ENCODE data around the gene KLHL26. TPM values are rescaled to one million over a fixed set of nuclear protein-coding genes. Genes with fewer than 3 reads are reported as not detected.

Gene KLHL26
- total and polyA plus RNA-seq, 12 donors: 3.4 to 8.2 (median 6.3) TPM

GRCh38 chr19:18606281-18607225 is 30.3 kb upstream of the KLHL26 start, which contains the start of gene CRLF1:
CRLF1 (minus strand) TSS chr19:18606799; CDS start chr19:18606656, 143 bp downstream.
- TF ChIP-seq CTCF (IDR thresholded peaks at IDR 0.05): no peak
- no peak for DNase-seq
- Histone ChIP-seq H3K27ac (peak within 1 kb of the TSS in 2 of 10 donors; percentile 1 to 36), H3K4me3 (peak within 1 kb of the TSS in 9 of 10 donors; percentile 10 to 35 (median 25)), H3K27me3 (peaks cover 40 to 96% (median 94%) of the 10 kb centered on the region in 7 donors), H3K9me3 (no peaks in the 10 kb centered on the region), H3K4me1 (peaks cover 15 to 53% (median 34%) of the 10 kb centered on the region in 9 donors), H3K36me3 (no peaks in the 10 kb centered on the region)
- intact Hi-C loops (cut with DNase I): loop anchor here in 3 of 10 donors (5.0 to 10.0 kb wide), 3 partner anchors 51 to 238 kb away; no protein-coding TSS in a partner anchor
- peak in 1 of 8 donors; percentile 9 for ATAC-seq
- 1% methylated on average over 35 to 103 of the region's 116 CpGs for WGBS, 2 donors

- 1% methylated on average over 68 of the region's 68 CpGs for WGBS, 2 donors
- Histone ChIP-seq H3K27ac (no peak overlapping the region), H3K27me3 (peaks cover 48 to 96% (median 95%) of the 10 kb centered on the region in 7 donors), H3K9me3 (no peaks in the 10 kb centered on the region), H3K4me1 (peaks cover 24 to 62% (median 44%) of the 10 kb centered on the region in 9 donors), H3K36me3 (no peaks in the 10 kb centered on the region), H3K4me3 (peak overlapping the region in 8 of 10 donors; percentile 10 to 33 (median 22))
- DNase-seq (no peak), ATAC-seq (peak in 2 of 8 donors; percentile 8 to 39)
- TF ChIP-seq CTCF (IDR thresholded peaks at IDR 0.05): no peak
- intact Hi-C loops (cut with DNase I): loop anchor here in 3 of 10 donors (5.0 to 10.0 kb wide), 3 partner anchors 50 to 237 kb away; no protein-coding TSS in a partner anchor
Measured at GRCh38 chr19:18607226-18608101, 29.4 kb upstream of the KLHL26 start.

- peak overlapping the region in 1 of 10 donors; percentile 25 for H3K4me3 ChIP-seq
- peaks cover 54 to 96% (median 96%) of the 10 kb centered on the region in 7 donors for H3K27me3 ChIP-seq
- no peak overlapping the region for H3K27ac ChIP-seq
- peaks cover 26 to 68% (median 49%) of the 10 kb centered on the region in 9 donors for H3K4me1 ChIP-seq
- no peaks in the 10 kb centered on the region for H3K36me3 ChIP-seq
- no peak for TF ChIP-seq CTCF (IDR thresholded peaks at IDR 0.05)
- ATAC-seq (no peak), DNase-seq (no peak)
- intact Hi-C loops (cut with DNase I): loop anchor here in 3 of 10 donors (5.0 to 10.0 kb wide), 3 partner anchors 49 to 237 kb away; no protein-coding TSS in a partner anchor
- WGBS, 2 donors: 18 to 30% methylated on average over 5 of the region's 5 CpGs
- H3K9me3 ChIP-seq: no peaks in the 10 kb centered on the region
Measured at GRCh38 chr19:18608102-18608804, 28.6 kb upstream of the KLHL26 start.
